Measurements from ENCODE around the gene FTCD.

The FTCD gene

GRCh38 chr21:46130831-46131587 is 24.4 kb downstream of the FTCD start:
- H3K27ac Mint-ChIP-seq, result no peak overlapping the region
- H3K4me1 Mint-ChIP-seq (ENCODE audit: low read depth), result no peaks in the 10 kb centered on the region
- no peaks in the 10 kb centered on the region for H3K9me3 Mint-ChIP-seq
- no peaks in the 10 kb centered on the region for H3K36me3 Mint-ChIP-seq (ENCODE audit: low read depth)
- no peak overlapping the region for H3K4me3 Mint-ChIP-seq
- H3K27me3 Mint-ChIP-seq, result peaks cover 2% of the 10 kb centered on the region

GRCh38 chr21:46129846-46130651 is 25.3 kb downstream of the FTCD start:
- Mint-ChIP-seq H3K27ac (no peak overlapping the region), H3K4me3 (no peak overlapping the region), H3K36me3 (ENCODE audit: low read depth) (no peaks in the 10 kb centered on the region), H3K9me3 (no peaks in the 10 kb centered on the region), H3K4me1 (ENCODE audit: low read depth) (no peaks in the 10 kb centered on the region), H3K27me3 (no peaks in the 10 kb centered on the region)

- H3K9me3 Mint-ChIP-seq, result no peaks in the 10 kb centered on the region
- no peaks in the 10 kb centered on the region for H3K36me3 Mint-ChIP-seq (ENCODE audit: low read depth)
- H3K4me3 Mint-ChIP-seq, result no peak overlapping the region
Observed at GRCh38 chr21:46128933-46129571, 26.3 kb downstream of the FTCD start.

GRCh38 chr21:46128106-46128932 is 27.1 kb downstream of the FTCD start:
- Mint-ChIP-seq H3K27me3 (no peaks in the 10 kb centered on the region), H3K27ac (no peak overlapping the region), H3K36me3 (ENCODE audit: low read depth) (no peaks in the 10 kb centered on the region), H3K4me1 (ENCODE audit: low read depth) (no peaks in the 10 kb centered on the region), H3K9me3 (no peaks in the 10 kb centered on the region), H3K4me3 (no peak overlapping the region)

More at GRCh38 chr21:46128933-46129571, 26.3 kb downstream of the FTCD start:
- Mint-ChIP-seq H3K27ac (no peak overlapping the region), H3K4me1 (ENCODE audit: low read depth) (no peaks in the 10 kb centered on the region), H3K27me3 (no peaks in the 10 kb centered on the region)

DNA sequence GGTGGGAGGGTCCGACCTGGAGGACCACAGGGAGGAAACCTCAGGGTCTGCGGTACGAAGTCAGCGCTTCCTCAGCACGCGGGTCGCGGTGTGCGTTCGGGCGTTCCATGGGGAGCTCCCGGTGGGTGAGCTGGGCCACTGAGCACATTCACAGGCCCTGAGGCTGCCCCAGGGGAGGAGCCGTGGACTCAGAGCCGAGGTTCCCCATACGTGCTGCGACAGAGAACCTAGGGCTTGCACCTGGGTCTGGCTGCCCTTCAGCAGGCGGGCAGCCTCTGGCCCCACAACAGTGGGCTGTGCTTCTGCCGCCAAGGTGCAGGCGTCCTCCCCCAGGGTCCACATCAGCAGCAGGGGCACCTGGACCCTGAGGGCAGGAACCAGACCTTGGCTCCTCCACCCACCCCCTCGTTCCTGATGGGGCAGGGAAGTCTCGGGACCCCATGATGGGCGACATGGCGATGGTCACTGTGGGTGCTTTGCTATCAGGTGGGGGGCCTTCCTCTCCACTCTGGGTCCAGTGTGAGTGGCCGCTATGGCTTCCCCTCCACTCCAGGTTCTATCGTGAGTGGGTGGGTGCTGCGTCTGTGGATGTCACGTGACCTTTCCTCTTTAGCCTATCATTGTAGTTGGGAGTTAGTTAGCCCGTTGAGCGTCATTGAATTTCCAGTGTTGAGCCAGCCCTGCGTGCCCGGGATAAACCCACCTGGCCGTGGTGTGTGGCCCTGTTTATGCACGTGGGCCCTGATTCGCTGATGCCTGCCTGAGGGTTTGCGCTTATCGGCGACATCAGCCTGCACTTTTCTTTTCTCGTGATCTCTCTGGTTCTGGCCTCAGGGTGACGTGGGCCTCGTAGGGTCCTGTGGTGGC is 27.9 kb downstream of the FTCD start:
- H3K4me1 Mint-ChIP-seq (ENCODE audit: low read depth), result no peaks in the 10 kb centered on the region
- no peaks in the 10 kb centered on the region for H3K27me3 Mint-ChIP-seq
- H3K4me3 Mint-ChIP-seq, result no peak overlapping the region
- no peaks in the 10 kb centered on the region for H3K9me3 Mint-ChIP-seq
- no peak overlapping the region for H3K27ac Mint-ChIP-seq
- no peaks in the 10 kb centered on the region for H3K36me3 Mint-ChIP-seq (ENCODE audit: low read depth)

DNA sequence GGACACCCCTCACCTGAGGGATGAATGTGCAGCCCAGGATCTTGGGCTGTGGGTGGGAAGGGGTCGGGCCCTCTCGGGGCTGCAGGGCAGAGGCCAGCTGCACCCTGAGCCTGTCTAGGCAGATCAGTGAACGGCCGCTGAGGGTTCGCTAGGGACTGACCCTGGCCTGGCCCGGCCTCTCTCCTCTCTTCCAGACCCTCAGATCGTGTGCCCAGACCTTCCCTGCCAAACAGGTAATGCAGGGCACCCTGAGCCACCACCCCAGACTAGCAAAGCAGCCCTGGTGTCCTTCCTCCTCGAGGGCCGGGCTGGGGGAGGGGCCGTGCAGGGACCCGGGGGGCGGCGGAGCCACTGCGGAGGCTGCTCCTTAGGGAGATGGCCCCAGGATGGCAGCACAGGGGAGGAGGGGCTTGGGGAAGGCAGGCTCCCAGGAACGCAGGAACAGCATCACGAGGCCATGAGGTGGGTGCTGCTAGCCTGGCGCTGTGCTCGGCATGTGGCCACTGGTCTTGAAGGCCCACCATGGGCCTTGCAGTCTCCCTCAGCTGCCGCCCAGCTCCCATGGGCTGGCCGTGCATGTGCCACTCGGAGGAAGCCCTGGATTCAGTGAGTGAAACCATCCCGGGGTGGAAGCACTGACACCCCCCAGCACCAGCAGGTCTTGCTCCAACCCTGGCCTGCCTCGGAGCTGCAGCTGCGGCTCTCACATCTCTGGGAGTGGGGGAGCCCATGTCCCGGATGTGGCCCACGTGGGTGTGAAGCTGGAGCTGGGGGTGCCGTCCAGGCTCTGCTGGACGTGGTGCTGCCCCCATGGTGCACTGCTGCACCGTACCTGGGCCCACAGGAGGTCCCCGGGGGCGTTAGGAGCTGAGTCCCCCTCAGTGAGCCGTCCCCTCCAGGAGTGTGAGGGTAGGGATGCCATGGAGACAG is 28.8 kb downstream of the FTCD start:
- Mint-ChIP-seq H3K27me3 (no peaks in the 10 kb centered on the region), H3K4me3 (no peak overlapping the region), H3K9me3 (no peaks in the 10 kb centered on the region), H3K36me3 (ENCODE audit: low read depth) (no peaks in the 10 kb centered on the region), H3K4me1 (ENCODE audit: low read depth) (no peaks in the 10 kb centered on the region), H3K27ac (no peak overlapping the region)

DNA sequence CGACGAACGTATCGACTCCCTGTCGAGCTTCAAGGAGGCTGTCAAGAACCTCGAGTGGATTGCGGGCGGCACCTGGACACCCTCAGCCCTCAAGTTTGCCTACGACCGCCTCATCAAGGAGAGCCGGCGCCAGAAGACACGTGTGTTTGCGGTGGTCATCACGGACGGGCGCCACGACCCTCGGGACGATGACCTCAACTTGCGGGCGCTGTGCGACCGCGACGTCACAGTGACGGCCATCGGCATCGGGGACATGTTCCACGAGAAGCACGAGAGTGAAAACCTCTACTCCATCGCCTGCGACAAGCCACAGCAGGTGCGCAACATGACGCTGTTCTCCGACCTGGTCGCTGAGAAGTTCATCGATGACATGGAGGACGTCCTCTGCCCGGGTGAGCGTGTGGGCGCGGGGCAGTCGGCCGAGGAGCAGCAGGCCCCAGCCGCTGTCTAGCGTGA is 29.5 kb downstream of the FTCD start:
- no peaks in the 10 kb centered on the region for H3K9me3 Mint-ChIP-seq
- H3K4me3 Mint-ChIP-seq, result no peak overlapping the region
- H3K27me3 Mint-ChIP-seq, result no peaks in the 10 kb centered on the region
- no peaks in the 10 kb centered on the region for H3K4me1 Mint-ChIP-seq (ENCODE audit: low read depth)
- H3K36me3 Mint-ChIP-seq (ENCODE audit: low read depth), result no peaks in the 10 kb centered on the region
- H3K27ac Mint-ChIP-seq, result no peak overlapping the region

GRCh38 chr21:46124926-46125845 is 30.2 kb downstream of the FTCD start:
- no peaks in the 10 kb centered on the region for H3K4me1 Mint-ChIP-seq (ENCODE audit: low read depth)
- H3K27ac Mint-ChIP-seq, result no peak overlapping the region
- no peaks in the 10 kb centered on the region for H3K9me3 Mint-ChIP-seq
- H3K36me3 Mint-ChIP-seq (ENCODE audit: low read depth), result no peaks in the 10 kb centered on the region
- H3K4me3 Mint-ChIP-seq, result no peak overlapping the region
- no peaks in the 10 kb centered on the region for H3K27me3 Mint-ChIP-seq

GRCh38 chr21:46124083-46124925 is 31.1 kb downstream of the FTCD start:
- no peaks in the 10 kb centered on the region for H3K36me3 Mint-ChIP-seq (ENCODE audit: low read depth)
- H3K27me3 Mint-ChIP-seq, result no peaks in the 10 kb centered on the region
- H3K4me3 Mint-ChIP-seq, result no peak overlapping the region
- no peaks in the 10 kb centered on the region for H3K9me3 Mint-ChIP-seq
- H3K27ac Mint-ChIP-seq, result no peak overlapping the region
- no peaks in the 10 kb centered on the region for H3K4me1 Mint-ChIP-seq (ENCODE audit: low read depth)

DNA sequence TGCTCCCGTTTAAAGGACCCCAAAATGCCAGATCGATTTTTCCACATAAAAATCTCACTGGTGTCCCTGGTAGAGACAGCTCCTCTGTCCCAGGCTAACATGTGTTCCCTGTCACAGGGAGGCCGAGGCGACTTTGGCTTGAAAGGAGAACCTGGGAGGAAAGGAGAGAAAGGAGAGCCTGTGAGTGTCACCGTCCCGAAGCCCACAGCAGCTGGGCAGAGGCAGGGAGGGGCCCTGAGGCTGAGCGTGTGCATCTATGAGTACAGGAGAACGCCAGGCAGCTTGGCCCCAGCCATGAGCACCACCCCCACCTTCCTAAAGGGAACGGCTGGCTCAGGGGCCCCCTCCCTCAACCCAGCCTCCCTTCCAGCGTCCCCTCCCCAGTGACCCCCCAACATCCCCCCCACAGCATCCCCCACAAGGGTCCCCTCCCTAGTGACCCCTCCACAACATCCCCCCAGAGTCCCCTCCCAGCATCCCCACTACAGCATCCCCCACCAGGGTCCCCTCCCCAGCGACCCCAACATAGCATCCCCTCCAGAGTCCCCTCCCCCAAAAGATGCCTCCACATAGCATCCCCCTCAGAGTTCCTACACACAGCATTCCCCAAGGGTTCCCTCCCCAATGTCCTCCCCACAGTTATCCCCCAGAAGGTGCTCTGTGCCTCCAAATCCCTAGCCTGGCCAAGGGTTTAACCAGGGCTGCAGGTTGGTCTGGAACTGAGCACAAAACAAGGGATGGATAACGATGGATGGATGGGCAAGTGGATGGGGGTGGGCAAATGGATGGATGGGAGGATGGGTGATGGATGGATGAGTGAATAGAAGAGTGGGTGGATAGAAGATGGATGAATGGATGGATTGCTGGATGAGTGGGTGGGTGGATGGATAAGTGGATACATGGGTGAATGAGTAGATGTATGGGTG is 32.4 kb downstream of the FTCD start:
- Mint-ChIP-seq H3K36me3 (ENCODE audit: low read depth) (no peaks in the 10 kb centered on the region), H3K9me3 (no peaks in the 10 kb centered on the region)

DNA sequence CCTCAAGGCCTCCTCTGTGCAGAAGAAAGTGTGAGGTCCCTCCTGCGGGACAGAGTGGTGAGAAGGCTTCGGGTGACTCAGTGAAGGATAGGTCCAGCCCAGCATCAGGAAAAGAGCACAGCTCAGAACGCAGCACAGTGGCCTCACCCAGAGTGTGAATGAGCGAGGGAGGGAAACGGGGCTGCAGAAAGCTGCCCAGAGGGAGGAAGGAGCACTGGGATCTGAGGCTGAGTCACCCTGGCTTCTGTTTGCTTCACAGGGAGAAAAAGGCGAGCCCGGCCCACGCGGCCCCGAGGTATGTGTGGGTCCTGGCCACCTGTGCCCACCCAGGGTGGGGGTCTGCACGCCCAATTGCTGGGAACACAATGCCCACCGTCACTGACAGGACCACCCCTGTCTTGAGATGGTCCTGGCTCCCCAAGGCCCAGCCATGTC is 33.1 kb downstream of the FTCD start:
- Mint-ChIP-seq H3K4me3 (no peak overlapping the region), H3K27me3 (no peaks in the 10 kb centered on the region)

More for the DNA sequence above, 32.4 kb downstream of the FTCD start:
- Mint-ChIP-seq H3K27me3 (no peaks in the 10 kb centered on the region), H3K4me3 (no peak overlapping the region), H3K27ac (no peak overlapping the region), H3K4me1 (ENCODE audit: low read depth) (no peaks in the 10 kb centered on the region)

More for the DNA sequence above, 33.1 kb downstream of the FTCD start:
- Mint-ChIP-seq H3K4me1 (ENCODE audit: low read depth) (no peaks in the 10 kb centered on the region), H3K27ac (no peak overlapping the region), H3K9me3 (no peaks in the 10 kb centered on the region), H3K36me3 (ENCODE audit: low read depth) (no peaks in the 10 kb centered on the region)
